HG02678 (cell line): ENCODE data around the gene RIPPLY3.
"Not testable (repeated sequence)": the region's sequence is repeated elsewhere in the genome, so short reads cannot be mapped to it uniquely, and the experiment has no call there.

Experiments
- ATAC-seq: cut with Tn5 transposase; IDR thresholded peaks from one replicate; pipeline ENCODE4 v1.9.1; 2021; ENCODE audit warnings: mild to moderate bottlenecking, moderate library complexity; ENCODE audit not compliant: unreplicated experiment

Gene RIPPLY3

DNA sequence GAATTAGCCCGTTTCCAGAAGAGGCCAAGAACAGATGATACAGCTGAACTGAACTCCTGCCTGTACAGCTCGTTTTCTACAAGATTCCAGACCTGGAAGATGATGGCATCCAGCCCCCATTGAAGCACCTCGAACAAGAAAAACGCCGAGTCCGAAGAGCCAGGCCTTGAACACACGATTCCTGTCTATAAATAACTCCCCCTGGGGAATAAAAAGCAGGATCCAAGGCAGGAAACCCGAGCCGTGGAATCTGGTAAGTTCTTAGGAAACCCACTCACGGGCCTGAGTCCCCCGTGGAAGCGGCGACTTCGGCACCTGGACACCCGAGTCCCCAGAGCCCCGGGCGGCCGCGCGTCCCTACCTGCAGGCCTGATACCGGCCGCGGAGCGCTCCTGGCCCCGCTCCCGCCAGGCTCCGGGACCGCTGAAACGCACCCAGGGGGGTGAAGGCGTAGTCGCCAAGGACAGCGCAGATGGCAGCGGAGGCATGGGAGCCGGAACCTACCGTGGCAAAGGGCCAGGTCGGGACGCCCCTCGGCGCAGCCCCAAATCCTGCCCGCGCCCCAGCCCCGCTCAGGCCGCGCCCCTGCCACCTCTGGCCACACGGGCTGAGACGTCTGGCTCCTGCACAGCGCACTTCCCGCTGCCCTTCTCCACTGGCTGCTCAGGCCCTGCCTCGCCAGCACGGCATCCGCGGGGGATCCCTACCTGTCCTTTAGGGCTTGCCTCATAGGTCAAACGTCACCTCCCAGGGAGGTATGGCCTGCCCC lies 26.0 kb upstream of the RIPPLY3 start:
- no peak for ATAC-seq

- ATAC-seq, result no peak
Measured at GRCh38 chr21:36981049-36981391, 25.5 kb upstream of the RIPPLY3 start.

- no peak for ATAC-seq
Measured at GRCh38 chr21:36981977-36982700, 24.4 kb upstream of the RIPPLY3 start.

- ATAC-seq, result no peak
Measured at GRCh38 chr21:36985751-36986594, 20.5 kb upstream of the RIPPLY3 start.

- no peak for ATAC-seq
Measured at GRCh38 chr21:36987845-36988244, 18.7 kb upstream of the RIPPLY3 start.

- no peak for ATAC-seq
Measured at GRCh38 chr21:36988536-36988935, 18.0 kb upstream of the RIPPLY3 start.

DNA sequence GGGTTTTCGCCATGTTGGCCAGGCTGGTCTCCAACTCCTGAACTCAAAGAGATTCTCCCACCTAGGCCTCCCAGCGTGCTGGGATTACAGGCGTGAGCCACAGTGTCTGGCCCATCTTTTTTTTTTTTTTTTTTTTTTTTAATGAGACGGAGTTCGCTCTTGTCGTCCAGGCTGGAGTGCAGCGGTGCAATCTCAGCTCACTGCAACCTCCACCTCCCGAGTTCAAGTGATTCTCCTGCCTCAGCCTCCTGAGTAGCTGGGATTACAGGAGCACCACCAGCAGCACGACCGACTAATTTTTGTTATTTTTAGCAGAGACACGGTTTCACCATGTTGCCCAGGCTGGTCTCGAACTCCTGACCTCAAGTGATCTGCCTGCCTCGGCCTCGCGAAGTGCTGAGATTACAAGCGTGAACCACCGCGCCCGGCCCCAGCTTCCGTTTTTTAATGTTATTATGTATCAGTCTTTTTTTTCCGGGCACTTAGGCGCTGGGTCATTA lies 17.3 kb upstream of the RIPPLY3 start:
- not testable (repeated sequence) for ATAC-seq

GRCh38 chr21:36989699-36990507 lies 16.6 kb upstream of the RIPPLY3 start:
- ATAC-seq, result peak; percentile 94

DNA sequence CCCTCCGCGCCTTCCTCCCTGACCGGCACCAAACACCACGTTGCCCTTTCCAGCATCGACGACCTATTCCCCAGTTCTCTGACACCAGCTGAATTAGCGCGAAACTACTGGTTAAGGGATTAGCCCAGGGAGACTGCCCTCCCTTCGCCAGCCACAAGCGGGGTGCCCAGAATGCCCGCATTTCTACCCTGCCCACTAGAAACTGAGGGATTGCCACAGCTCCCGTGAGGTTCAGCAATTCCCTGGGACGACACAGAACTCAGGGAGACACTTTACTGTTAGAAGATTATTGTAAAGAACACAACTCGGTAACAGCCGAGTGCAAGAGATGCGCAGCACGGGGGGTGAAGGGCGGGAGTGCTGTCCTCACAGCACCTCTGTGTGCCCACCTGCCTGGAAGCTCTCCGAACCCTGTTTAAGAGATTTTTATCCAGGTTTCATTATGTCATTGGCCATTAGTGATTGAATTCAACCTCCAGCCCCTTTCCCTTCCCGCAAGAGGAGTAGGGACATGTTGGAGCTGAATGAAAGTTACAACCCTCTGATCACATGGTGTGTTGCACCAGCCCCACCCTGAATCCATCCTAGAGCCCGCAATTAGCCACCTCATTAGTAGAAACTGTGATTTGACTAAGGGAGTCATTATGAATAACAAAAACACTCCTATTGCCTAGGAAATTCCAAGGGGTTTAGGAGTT lies 15.8 kb upstream of the RIPPLY3 start:
- ATAC-seq, result no peak

- no peak for ATAC-seq
Measured at GRCh38 chr21:36992671-36993070, 13.8 kb upstream of the RIPPLY3 start.

GRCh38 chr21:36994501-36995158 lies 11.9 kb upstream of the RIPPLY3 start:
- ATAC-seq, result no peak

DNA sequence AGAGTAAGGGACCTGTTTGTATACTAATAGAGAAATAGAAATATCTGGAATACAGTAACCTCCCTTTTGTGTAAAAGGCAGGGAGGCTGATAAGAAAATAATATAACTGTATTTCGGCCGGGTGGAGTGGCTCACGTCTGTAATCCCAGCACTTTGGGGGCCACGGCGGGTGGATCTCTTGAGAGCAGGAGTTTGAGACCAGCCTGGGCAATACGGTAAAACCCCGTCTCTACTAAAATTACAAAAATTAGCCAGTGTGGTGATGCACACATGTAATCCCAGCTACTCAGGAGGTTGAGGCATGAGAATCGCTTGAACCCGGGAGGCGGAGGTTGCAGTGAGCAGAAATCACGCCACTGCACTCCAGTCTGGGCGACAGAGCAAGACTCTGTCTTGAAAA lies 11.2 kb upstream of the RIPPLY3 start:
- not testable (repeated sequence) for ATAC-seq

DNA sequence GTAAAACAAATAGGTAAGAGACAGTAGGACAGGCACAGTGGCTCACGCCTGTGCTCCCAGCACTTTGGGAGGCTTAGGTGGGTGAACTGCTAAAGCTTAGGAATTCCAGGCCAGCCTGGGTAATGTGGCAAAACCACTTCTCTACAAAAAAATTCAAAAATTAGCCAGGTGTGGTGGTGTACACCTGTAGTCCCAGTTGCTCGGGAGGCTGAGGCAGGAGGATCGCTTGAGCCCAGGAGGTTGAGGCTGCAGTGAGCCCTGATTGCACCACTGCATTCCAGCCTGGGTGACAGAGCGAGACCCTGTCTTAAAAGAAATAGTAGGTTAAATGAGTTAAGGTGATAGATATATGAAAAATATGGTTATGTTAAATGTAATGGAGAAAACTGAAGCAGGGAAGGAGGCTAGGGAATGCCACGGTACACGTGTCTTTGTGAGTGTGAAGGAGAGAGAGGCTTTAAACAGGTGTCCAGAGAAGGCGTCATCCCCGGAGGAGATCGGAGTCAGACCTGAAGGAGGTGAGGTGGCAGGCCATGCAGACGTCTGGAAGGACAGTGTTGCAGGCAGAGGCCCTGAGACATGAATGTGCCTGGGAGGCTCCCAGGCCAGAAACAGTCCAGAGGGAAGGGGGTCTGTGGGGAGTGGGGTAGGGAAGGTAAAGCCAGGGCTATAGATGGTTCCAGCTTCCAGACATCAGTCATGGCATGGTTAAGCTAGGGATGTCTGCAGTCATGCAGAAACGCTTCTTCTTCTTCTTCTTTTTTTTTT lies 7.2 kb upstream of the RIPPLY3 start:
- no peak for ATAC-seq

- ATAC-seq, result no peak
Measured at GRCh38 chr21:37000381-37000780, 6.1 kb upstream of the RIPPLY3 start.

DNA sequence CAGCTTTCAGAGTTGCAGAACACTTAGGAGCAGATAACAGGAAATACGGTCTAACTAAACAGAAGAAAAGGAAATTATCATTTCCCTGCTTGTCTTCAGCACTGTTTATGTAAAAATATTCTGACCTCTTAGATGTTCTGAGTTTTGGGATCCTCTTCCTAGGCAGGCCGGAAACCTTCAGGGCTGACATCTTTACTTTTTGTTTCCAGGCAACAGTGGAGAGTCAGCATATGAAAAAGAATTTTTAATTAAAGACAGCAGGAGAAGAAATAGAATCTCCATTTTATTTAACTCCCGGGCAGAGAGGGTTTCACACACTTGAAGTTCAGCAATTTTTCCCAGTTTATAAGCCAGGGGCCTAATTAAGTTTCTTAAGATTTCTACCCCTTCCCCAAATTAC lies 5.1 kb upstream of the RIPPLY3 start:
- no peak for ATAC-seq

- not testable (repeated sequence) for ATAC-seq
Measured at GRCh38 chr21:37002851-37003250, 3.7 kb upstream of the RIPPLY3 start.

GRCh38 chr21:37003917-37004316 lies 2.6 kb upstream of the RIPPLY3 start:
- not testable (repeated sequence) for ATAC-seq
